ENCODE results near the gene PRKCB. TPM values are rescaled to one million over a fixed set of nuclear protein-coding genes. Genes with fewer than 3 reads are reported as not detected.
"Not testable (repeated sequence)": the region's sequence is repeated elsewhere in the genome, so short reads cannot be mapped to it uniquely, and the experiment has no call there.

Gene PRKCB
- total RNA-seq, 1 experiment from 2014 or later: 7.1 TPM

DNA sequence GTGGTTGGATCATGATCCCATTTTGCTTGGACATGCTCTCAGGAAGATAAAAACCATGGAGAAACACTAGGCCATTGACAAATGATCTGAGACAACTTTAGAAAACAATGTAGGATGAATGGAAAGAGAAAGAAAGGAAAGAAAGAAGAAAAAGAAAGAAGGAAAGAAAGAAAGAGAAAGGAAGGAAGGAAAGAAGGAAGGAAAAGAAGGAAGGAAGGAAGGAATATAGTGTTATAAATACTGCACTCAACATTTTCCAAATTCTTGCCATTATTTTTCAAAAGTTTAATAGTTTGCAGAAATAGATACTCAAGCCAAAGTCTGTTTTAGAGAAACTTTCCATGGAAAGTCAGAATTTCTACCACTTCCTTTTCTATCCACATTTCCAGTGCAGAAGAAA lies 381.2 kb downstream of the PRKCB start:
- in situ Hi-C loops (cut with HindIII; ENCODE audit: low pct_unique_long_range_greater_than_20kb, low sequenced_read_pairs): no loop called here
- DNase-seq (ENCODE audit: low read depth, low spot score): no peak

DNA sequence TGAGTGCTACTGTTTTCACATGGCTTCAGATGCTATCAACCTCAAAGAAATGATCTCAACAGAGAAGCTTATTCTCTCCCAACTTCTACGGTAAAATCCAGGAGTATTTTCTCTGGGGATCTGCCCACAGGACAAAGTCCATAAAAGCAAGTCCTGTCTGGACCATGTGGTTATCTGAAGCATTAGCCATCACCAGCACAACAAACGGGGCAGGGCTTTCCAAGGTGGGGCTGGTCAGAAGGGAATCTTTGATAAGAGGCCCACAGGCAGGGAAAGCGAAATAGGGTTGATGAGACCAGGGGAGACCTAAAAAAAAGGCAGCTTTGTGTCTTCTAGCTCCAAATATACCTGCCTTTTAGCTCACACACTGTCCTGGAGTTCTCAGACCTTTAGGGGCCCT lies 381.7 kb downstream of the PRKCB start:
- no peak for DNase-seq (ENCODE audit: low read depth, low spot score)
- in situ Hi-C loops (cut with HindIII; ENCODE audit: low pct_unique_long_range_greater_than_20kb, low sequenced_read_pairs): no loop called here

DNA sequence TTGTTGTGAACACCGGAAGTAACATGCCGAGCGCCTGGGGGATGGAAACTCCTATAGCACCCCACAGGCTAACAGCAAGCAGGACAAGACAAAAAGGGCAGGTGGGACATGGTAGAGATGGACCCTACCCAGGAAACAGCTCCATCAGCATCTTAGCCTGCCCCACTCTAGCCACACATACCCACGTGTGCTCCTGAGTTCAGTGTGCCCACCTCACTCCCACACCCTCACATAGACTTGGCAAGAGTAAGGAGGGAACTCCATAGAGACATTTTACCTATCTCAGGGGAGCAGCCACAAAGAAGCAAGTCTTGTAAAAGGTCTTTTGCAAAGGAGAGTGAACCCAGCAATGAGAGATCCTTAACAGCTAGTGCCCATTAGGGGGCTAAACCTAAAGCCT lies 382.5 kb downstream of the PRKCB start:
- DNase-seq (ENCODE audit: low read depth, low spot score): no peak
- in situ Hi-C loops (cut with HindIII; ENCODE audit: low pct_unique_long_range_greater_than_20kb, low sequenced_read_pairs): no loop called here

DNA sequence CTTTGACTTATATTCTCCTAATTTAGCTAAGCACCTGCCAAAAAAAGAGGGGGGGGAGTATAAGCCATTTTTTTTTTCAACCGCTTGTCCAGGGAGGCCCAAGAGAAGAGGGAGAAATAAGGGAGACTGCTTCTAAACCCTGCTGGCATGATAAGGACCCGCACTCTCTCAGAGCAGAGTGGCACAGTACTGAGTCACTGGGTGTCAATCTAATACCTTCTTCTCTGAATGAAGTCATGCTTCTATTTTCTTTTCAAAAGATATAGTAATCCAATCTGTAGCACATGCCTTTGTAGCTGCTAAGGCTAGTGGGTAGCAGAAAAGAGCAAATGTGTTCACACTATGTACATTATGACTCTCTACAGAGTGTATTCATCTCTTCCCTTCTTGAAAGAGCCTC lies 385.4 kb downstream of the PRKCB start:
- in situ Hi-C loops (cut with HindIII; ENCODE audit: low pct_unique_long_range_greater_than_20kb, low sequenced_read_pairs): no loop called here
- no peak for DNase-seq (ENCODE audit: low read depth, low spot score)

DNA sequence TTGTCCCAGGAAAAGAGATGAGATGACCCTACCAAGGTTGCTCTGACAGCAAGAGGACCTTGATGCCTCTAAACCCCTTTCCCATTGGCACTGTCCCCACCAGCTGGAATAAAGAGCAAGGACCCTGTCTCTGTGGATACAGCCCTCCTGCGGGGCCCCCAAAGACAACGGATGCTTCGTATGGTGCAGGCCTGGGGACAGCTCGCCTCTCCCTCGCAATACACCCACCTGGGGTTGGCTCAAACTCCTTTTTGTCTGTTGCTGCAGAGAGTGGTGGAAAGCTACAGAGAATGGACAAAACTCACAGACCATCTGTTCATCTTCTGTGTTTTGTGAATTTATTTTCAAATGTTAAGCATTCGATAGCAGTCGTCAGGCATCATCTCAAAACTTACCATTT lies 392.7 kb downstream of the PRKCB start:
- no peak for DNase-seq (ENCODE audit: low read depth, low spot score)
- in situ Hi-C loops (cut with HindIII; ENCODE audit: low pct_unique_long_range_greater_than_20kb, low sequenced_read_pairs): no loop called here

DNA sequence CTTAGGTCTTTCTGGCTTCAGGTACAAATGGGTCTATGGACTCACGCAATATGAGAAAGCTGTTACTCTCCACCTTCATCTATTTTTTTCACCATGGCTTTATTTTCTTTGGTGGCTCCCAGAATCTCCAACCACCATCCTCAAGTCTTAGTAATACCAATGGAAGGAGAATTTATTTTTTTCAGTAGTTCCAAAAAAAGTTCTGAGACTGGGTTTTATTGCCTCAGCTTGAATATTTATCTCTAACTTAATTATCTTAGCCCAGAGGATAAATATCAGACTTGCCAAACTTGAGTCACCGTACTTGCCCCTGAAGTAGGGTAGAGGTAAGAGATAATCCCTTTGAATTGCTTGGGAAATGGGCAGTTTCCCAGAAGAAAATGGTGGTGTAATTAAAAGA lies 397.2 kb downstream of the PRKCB start:
- in situ Hi-C loops (cut with HindIII; ENCODE audit: low pct_unique_long_range_greater_than_20kb, low sequenced_read_pairs): no loop called here
- no peak for DNase-seq (ENCODE audit: low read depth, low spot score)

DNA sequence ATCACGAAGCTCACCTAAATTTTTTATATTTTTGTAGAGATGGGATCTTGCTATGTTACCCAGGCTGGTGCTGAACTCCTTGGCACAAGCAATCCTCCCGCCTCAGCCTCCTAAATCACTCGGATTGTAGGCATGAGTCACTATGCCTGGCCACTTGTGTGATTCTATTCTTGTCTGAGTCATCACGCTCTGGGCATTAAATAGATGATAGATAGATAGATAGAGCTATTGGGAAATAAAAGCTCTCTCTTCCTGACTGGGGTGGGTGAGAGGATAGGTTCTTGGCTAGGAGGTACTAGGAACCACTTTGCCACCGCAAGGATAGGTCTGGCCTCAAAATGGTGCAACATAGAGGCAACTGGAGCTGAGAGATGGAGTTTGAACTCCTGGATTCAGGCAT lies 399.0 kb downstream of the PRKCB start:
- in situ Hi-C loops (cut with HindIII; ENCODE audit: low pct_unique_long_range_greater_than_20kb, low sequenced_read_pairs): no loop called here

DNA sequence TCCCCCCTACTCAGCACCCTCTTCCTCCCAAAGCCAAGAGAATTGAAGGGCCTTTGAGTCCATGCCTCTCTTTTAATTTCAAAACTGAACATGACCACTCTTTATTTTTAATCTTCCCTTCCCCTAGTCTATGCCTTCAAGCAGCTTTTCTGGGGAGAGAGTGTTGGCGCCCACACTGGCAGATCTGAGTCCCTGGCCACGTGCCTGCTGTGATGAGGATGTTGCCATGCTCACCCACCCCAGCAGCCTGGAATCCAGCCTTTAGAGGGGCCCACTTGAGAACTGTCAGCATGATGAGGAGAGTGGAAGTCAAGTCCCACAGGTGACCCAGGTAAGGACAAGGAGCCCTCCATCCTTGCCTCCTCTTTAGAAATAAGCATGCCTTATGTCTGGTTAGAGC lies 400.0 kb downstream of the PRKCB start:
- DNase-seq (ENCODE audit: low read depth, low spot score): no peak
- in situ Hi-C loops (cut with HindIII; ENCODE audit: low pct_unique_long_range_greater_than_20kb, low sequenced_read_pairs): no loop called here

More for the DNA sequence above, 399.0 kb downstream of the PRKCB start:
- DNase-seq (ENCODE audit: low read depth, low spot score): no peak

DNA sequence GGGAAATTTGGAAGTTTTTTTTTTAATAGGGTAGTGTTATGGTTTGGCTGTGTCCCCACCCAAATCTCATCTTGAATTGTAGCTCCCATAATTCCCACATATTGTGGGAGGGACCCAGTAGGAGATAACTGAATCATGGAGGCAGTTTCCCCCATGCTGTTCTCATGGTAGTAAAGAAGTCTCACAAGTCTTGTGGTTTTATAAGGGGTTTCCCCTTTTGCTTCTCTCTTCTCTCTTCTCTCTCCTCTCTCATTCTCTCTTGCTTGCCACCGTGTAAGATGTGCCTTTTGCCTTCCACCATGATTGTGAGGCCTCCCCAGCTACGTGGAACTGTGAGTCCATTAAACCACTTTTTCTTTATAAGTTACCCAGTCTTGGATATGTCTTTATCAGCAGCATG lies 403.1 kb downstream of the PRKCB start:
- in situ Hi-C loops (cut with HindIII; ENCODE audit: low pct_unique_long_range_greater_than_20kb, low sequenced_read_pairs); DNase-seq (ENCODE audit: low read depth, low spot score): not testable (repeated sequence)

DNA sequence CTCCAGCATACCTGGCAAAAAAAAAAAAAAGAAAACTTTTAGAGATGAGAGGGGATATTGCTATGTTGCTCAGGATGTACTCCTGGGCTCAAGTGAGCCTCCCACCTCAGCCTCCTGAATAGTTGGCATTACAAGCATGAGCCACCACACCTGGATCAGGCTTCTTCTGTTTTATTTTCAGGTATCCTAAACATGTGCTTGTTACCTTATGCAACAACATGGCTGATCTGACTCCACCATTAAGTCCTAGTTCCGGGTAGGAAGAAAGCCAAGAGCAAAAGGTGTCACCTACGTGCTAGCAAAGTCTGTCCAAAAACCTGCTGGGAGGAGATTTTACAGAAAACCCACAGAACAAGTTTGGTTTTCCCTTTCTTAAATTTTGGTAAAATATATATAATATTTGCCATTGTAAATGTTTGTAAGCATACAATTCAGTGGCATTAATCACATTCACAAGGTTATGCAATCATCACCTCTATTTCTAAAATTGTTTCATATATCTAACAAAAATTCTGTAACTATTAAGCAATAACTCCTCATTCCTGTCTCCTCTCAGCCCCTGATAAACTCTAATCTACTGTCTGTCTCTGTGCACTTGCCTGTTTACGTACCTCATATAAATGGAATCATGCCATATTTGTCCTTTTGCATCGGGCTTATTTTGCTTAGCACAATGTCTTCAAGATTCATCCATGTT lies 411.3 kb downstream of the PRKCB start:
- DNase-seq (ENCODE audit: low read depth, low spot score): no peak
- in situ Hi-C loops (cut with HindIII; ENCODE audit: low pct_unique_long_range_greater_than_20kb, low sequenced_read_pairs): no loop called here

DNA sequence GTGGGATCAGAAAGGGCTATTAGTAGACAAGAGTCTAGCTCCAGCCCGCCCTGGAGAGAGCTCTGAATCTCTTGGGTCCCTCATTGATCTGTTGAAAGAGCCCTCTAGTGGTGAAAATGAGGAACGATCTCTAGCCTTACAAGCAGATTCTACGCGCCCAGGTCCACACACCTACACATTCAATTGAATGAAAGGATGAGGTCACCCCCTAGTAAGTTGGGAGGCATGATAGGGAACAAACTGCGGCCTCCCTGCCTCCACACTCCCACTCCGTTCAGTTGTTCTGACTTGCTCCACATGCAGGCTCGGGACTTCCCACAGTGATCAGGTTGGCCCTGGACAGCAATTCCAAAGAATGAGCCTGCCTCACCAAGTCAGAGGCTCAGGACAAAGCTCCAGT lies 417.4 kb downstream of the PRKCB start:
- in situ Hi-C loops (cut with HindIII; ENCODE audit: low pct_unique_long_range_greater_than_20kb, low sequenced_read_pairs): no loop called here

DNA sequence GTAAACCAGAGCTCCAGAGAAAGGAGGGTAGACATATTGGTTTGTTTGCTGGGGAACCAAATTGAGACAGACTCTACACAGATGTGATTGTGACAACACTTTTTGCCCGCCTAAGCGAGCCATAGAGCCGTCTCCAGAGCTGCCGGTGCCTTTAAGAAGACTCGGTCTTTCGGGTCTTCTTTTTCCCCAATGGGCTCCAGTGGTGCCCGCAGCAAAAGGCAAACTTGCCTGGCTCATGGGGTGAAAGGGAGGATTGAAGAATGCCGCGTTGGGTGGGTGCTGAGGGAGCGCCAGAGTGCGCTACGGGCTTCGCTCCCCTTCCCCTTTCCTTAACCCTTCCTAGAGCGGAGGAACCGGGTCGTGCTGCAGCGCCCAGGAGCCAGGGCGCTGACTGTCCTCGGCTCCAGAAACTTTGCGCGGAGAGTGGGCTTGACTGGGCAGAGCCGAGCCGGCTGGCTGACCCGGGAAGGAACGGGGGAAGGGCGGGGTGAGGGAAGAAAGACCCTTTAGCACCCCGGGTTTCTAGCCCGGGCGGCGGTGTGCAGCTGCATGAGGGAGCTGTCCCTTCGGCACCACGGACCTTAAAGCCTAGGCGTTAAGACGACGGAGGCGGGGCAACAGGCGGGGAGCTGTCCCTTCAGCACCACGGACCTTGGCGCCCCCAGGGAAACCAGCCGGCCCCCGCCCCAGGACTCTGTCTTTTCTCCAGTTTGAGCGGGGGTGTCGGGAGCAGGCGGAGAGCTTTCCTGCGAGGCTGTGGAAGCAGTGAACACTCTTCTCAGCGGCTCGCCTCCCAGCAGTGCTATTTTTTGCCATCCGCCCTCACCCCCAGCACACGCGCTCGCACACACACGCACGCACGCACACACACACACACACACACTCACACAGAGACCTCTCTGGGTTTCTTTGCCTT lies 419.9 kb downstream of the PRKCB start, which contains the start of gene CACNG3:
Gene CACNG3, plus strand, starts transcription at position 880 of the 916 bp plus-strand sequence. CDS start 420 bp downstream, outside the sequence.
- in situ Hi-C loops (cut with HindIII; ENCODE audit: low pct_unique_long_range_greater_than_20kb, low sequenced_read_pairs): no loop called here
- peak; percentile 31 for DNase-seq (ENCODE audit: low read depth, low spot score)

More for the DNA sequence above, 417.4 kb downstream of the PRKCB start:
- peak; percentile 62 for DNase-seq (ENCODE audit: low read depth, low spot score)

DNA sequence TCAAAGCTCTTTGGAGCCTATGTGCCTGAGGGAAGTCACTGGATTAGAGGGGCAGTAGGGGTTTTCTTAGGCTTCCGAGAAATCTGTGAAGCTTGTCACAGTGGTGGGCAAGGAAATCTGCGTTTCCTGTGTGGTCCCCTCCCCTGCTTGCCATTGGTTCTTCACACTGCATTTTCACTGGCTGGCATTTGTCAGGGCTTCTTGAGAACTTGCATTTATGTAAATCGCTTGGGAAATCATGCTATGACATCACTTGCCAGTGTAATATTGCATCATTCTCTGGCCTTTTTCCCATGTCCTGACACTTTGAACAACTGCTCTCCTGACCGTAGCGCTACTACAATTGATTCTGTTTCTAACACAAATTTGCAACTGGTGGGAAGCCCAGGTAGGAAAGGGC lies 422.2 kb downstream of the PRKCB start:
- in situ Hi-C loops (cut with HindIII; ENCODE audit: low pct_unique_long_range_greater_than_20kb, low sequenced_read_pairs): no loop called here
- no peak for DNase-seq (ENCODE audit: low read depth, low spot score)

DNA sequence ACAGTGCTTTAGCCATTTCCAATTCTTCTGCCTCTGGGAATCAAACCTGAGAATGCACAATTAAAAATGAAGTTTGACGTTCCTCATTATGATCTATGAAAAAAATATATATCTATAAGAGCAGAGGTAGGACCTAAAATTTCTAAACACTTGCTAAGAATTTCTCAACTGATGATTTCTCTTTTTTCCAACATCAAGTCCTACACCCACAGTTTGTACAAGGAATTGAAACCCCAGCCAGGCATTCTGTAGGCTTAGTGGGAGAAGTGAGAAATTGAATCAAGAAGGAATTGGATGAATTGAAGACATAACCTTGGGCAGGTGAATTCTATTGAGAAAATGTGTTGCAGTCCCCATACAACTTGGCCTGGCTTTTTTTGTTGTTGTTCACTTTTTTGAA lies 423.0 kb downstream of the PRKCB start:
- DNase-seq (ENCODE audit: low read depth, low spot score): no peak
- in situ Hi-C loops (cut with HindIII; ENCODE audit: low pct_unique_long_range_greater_than_20kb, low sequenced_read_pairs): no loop called here

DNA sequence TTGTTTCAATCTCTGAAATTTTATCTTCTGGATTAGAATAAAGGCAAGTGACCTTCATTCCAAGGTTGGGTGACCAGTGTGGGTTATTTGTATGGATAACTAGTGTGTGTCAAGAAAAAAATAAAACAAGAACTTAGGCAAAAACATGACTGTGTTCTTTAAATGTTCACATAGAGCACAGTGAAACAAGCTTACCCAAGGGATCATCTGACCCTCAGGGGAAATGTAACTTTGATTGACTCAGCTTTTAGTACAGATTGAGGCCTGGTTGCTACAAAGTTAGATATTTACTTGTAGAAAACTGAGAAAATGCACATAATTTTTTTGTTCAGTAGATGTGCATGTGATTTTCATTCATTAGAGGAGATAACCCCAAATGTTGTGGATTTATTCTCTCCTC lies 427.0 kb downstream of the PRKCB start:
- in situ Hi-C loops (cut with HindIII; ENCODE audit: low pct_unique_long_range_greater_than_20kb, low sequenced_read_pairs): no loop called here
- no peak for DNase-seq (ENCODE audit: low read depth, low spot score)
